ENCODE results near the gene LDLRAD3. TPM values are rescaled to one million over a fixed set of nuclear protein-coding genes. Genes with fewer than 3 reads are reported as not detected.

The LDLRAD3 gene
- total RNA-seq, 1 donor from 2014 or later: 21.6 TPM

- no peak for TF ChIP-seq CTCF (IDR thresholded peaks at IDR 0.05)
- Histone ChIP-seq H3K27ac (no peak overlapping the region), H3K27me3 (no peaks in the 10 kb centered on the region), H3K4me3 (no peak overlapping the region), H3K4me1 (no peaks in the 10 kb centered on the region), H3K9me3 (no peaks in the 10 kb centered on the region), H3K36me3 (peaks cover 32 to 53% of the 10 kb centered on the region in 2 donors)
- intact Hi-C loops (cut with DNase I): no loop called here
- no peak for DNase-seq (ENCODE audit: low spot score in 2 of 2)
These were observed 326.8 kb downstream of the LDLRAD3 start for GRCh38 chr11:36270701-36271100.

GRCh38 chr11:36271794-36272407 lies 328.0 kb downstream of the LDLRAD3 start:
- H3K27ac ChIP-seq: no peak overlapping the region
- peaks cover 41 to 65% of the 10 kb centered on the region in 2 donors for H3K36me3 ChIP-seq
- intact Hi-C loops (cut with DNase I): no loop called here

GRCh38 chr11:36273110-36273509 lies 329.2 kb downstream of the LDLRAD3 start:
- no peak for TF ChIP-seq CTCF (IDR thresholded peaks at IDR 0.05)
- H3K27ac ChIP-seq: no peak overlapping the region
- intact Hi-C loops (cut with DNase I): no loop called here
- no peaks in the 10 kb centered on the region for H3K27me3 ChIP-seq
- H3K36me3 ChIP-seq: peaks cover 42 to 73% of the 10 kb centered on the region in 2 donors
- no peaks in the 10 kb centered on the region for H3K9me3 ChIP-seq
- DNase-seq (ENCODE audit: low spot score in 2 of 2): no peak
- no peak overlapping the region for H3K4me3 ChIP-seq
- H3K4me1 ChIP-seq: no peaks in the 10 kb centered on the region

More at GRCh38 chr11:36271794-36272407, 328.0 kb downstream of the LDLRAD3 start:
- DNase-seq (ENCODE audit: low spot score in 2 of 2): no peak
- Histone ChIP-seq H3K27me3 (no peaks in the 10 kb centered on the region), H3K4me1 (no peaks in the 10 kb centered on the region), H3K4me3 (no peak overlapping the region), H3K9me3 (no peaks in the 10 kb centered on the region)
- TF ChIP-seq CTCF (IDR thresholded peaks at IDR 0.05): no peak

GRCh38 chr11:36274414-36274813 lies 330.6 kb downstream of the LDLRAD3 start:
- no peak for DNase-seq (ENCODE audit: low spot score in 2 of 2)
- peaks cover 53 to 84% of the 10 kb centered on the region in 2 donors for H3K36me3 ChIP-seq
- intact Hi-C loops (cut with DNase I): no loop called here
- no peak overlapping the region for H3K4me3 ChIP-seq
- no peaks in the 10 kb centered on the region for H3K9me3 ChIP-seq
- H3K27me3 ChIP-seq: no peaks in the 10 kb centered on the region
- TF ChIP-seq CTCF (IDR thresholded peaks at IDR 0.05): no peak
- H3K4me1 ChIP-seq: no peaks in the 10 kb centered on the region
- H3K27ac ChIP-seq: no peak overlapping the region

- no peaks in the 10 kb centered on the region for H3K27me3 ChIP-seq
- no peaks in the 10 kb centered on the region for H3K9me3 ChIP-seq
- H3K4me3 ChIP-seq: no peak overlapping the region
- H3K36me3 ChIP-seq: peaks cover 33 to 62% of the 10 kb centered on the region in 2 donors
- no peak overlapping the region for H3K27ac ChIP-seq
- intact Hi-C loops (cut with DNase I): no loop called here
- no peak for TF ChIP-seq CTCF (IDR thresholded peaks at IDR 0.05)
- H3K4me1 ChIP-seq: no peaks in the 10 kb centered on the region
- DNase-seq (ENCODE audit: low spot score in 2 of 2): no peak
These were observed 334.8 kb downstream of the LDLRAD3 start for GRCh38 chr11:36278531-36279282.
